HepG2 (cell line): ENCODE results near the gene S1PR5. TPM values are rescaled to one million over a fixed set of nuclear protein-coding genes. Genes with fewer than 3 reads are reported as not detected.

Experiments used
- ADNP ChIP-seq: sonication (generic); formaldehyde crosslinking; IDR thresholded peaks from 2 replicates; pipeline ENCODE4 v1.4.0; 2020; ENCODE audit warnings: missing genetic modification reagents
- ARNTL ChIP-seq: sonication (generic); formaldehyde crosslinking; IDR thresholded peaks from 2 replicates; pipeline ENCODE4 v1.4.0; 2020; ENCODE audit warnings: mild to moderate bottlenecking, missing genetic modification reagents
- ETV6 ChIP-seq: sonication (generic); formaldehyde crosslinking; conservative IDR thresholded peaks from 2 replicates; pipeline ENCODE4 v1.4.0; 2020; ENCODE audit warnings: missing genetic modification reagents
- FOXM1 ChIP-seq: sonication (generic); formaldehyde crosslinking; IDR thresholded peaks from 2 replicates; pipeline ENCODE4 v1.5.0; 2020; ENCODE audit warnings: missing genetic modification reagents
- GZF1 ChIP-seq: sonication (generic); formaldehyde crosslinking; IDR thresholded peaks from 2 replicates; pipeline ENCODE4 v1.5.1; 2020; ENCODE audit warnings: mild to moderate bottlenecking, missing genetic modification reagents
- MLLT10 ChIP-seq: sonication (generic); formaldehyde crosslinking; IDR thresholded peaks from 2 replicates; pipeline ENCODE4 v1.4.0; 2020; ENCODE audit warnings: missing genetic modification reagents
- ZFP90 ChIP-seq: sonication (generic); formaldehyde crosslinking; IDR thresholded peaks from 2 replicates; pipeline ENCODE4 v1.8.0; 2022; ENCODE audit warnings: missing genetic modification reagents, mild to moderate bottlenecking, inconsistent platforms, borderline replicate concordance
- ZNF549 ChIP-seq: sonication (generic); formaldehyde crosslinking; IDR thresholded peaks from 2 replicates; pipeline ENCODE4 v1.5.0; 2020; ENCODE audit warnings: missing genetic modification reagents
- polyA plus RNA-seq, 8 experiments: library from polyadenylated mRNA; depleted of rRNA in 3 of 8; stranded (reverse) in 7 of 8; unstranded in 1 of 8; fragments of >200 nt; fragmentation: Illumina TruSeq in 4 of 8; extraction: Trizol in 4 of 8; gene quantifications; 2 replicates each; pipeline versions ENCODE4 v1.2.1 to v1.2.3, GENCODE V29; 2011 to 2016; ENCODE audit warnings: low read depth in 4 of 8, missing spikeins in 1 of 8, mixed read lengths in 1 of 8; ENCODE audit not compliant: insufficient read depth in 1 of 8
- total RNA-seq, 5 experiments: library from RNA; depleted of rRNA; stranded (reverse); fragments of >200 nt; fragmentation: Illumina TruSeq; extraction: Trizol; gene quantifications; 2 replicates each; pipeline ENCODE4 v1.2.3, GENCODE V29; 2016; ENCODE audit warnings: low read depth in 1 of 5
- TF ChIP-seq, protein P1 (sequence below): IDR thresholded peaks from 2 replicates; pipeline ENCODE4 v1.6.1; 2016; ENCODE audit warnings: low read depth, missing genetic modification reagents, missing compliant biosample characterization
- TF ChIP-seq, protein P2 (sequence below): sonication (generic); formaldehyde crosslinking; IDR thresholded peaks from 2 replicates; pipeline ENCODE4 v1.4.0; 2020; ENCODE audit warnings: missing genetic modification reagents
- TF ChIP-seq, protein P3 (sequence below): sonication (generic); formaldehyde crosslinking; IDR thresholded peaks from 2 replicates; pipeline ENCODE4 v1.8.0; 2023; ENCODE audit warnings: mild to moderate bottlenecking, missing genetic modification reagents
- TF ChIP-seq, protein P4 (sequence below): sonication (generic); formaldehyde crosslinking; conservative IDR thresholded peaks from 2 replicates; pipeline ENCODE4 v1.4.0; 2020; ENCODE audit warnings: mild to moderate bottlenecking, missing genetic modification reagents, moderate library complexity

Gene S1PR5
- total and polyA plus RNA-seq, 2 of the 13 experiments (the other 11 are each of a cell fraction or from before 2014, with no cell fraction given) = 0.04 TPM; not detected in 1

DNA sequence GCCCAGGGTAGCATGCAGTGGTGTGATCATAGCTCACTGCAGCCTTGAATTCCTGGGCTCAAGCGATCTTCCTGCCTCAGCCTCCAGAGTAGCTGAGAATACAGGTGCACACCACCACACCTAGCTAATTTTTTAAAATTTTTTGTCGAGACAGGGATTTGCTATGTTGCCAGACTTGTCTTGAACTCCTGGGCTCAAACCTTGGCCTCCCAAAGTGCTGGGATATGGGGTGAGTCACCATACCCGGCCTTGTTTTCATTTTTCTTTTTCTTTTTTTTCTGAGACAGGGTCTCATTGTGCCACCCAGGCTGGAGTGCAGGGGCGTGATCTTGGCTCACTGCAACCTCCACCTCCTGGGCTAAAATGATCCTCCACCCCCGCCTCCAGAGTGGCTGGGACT, 52.8 kb downstream of the S1PR5 start (continued):
- TF ChIP-seq FOXM1 (no peak), GZF1 (CRISPR knock-in tag) (no peak), MLLT10 (CRISPR knock-in tag) (no peak), ETV6 (CRISPR knock-in tag) (no peak), ZFP90 (CRISPR knock-in tag) (no peak), ARNTL (no peak), ADNP (CRISPR knock-in tag) (no peak), ZNF549 (CRISPR knock-in tag) (no peak)
- TF ChIP-seq, protein P1, sequence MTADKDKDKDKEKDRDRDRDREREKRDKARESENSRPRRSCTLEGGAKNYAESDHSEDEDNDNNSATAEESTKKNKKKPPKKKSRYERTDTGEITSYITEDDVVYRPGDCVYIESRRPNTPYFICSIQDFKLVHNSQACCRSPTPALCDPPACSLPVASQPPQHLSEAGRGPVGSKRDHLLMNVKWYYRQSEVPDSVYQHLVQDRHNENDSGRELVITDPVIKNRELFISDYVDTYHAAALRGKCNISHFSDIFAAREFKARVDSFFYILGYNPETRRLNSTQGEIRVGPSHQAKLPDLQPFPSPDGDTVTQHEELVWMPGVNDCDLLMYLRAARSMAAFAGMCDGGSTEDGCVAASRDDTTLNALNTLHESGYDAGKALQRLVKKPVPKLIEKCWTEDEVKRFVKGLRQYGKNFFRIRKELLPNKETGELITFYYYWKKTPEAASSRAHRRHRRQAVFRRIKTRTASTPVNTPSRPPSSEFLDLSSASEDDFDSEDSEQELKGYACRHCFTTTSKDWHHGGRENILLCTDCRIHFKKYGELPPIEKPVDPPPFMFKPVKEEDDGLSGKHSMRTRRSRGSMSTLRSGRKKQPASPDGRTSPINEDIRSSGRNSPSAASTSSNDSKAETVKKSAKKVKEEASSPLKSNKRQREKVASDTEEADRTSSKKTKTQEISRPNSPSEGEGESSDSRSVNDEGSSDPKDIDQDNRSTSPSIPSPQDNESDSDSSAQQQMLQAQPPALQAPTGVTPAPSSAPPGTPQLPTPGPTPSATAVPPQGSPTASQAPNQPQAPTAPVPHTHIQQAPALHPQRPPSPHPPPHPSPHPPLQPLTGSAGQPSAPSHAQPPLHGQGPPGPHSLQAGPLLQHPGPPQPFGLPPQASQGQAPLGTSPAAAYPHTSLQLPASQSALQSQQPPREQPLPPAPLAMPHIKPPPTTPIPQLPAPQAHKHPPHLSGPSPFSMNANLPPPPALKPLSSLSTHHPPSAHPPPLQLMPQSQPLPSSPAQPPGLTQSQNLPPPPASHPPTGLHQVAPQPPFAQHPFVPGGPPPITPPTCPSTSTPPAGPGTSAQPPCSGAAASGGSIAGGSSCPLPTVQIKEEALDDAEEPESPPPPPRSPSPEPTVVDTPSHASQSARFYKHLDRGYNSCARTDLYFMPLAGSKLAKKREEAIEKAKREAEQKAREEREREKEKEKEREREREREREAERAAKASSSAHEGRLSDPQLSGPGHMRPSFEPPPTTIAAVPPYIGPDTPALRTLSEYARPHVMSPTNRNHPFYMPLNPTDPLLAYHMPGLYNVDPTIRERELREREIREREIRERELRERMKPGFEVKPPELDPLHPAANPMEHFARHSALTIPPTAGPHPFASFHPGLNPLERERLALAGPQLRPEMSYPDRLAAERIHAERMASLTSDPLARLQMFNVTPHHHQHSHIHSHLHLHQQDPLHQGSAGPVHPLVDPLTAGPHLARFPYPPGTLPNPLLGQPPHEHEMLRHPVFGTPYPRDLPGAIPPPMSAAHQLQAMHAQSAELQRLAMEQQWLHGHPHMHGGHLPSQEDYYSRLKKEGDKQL = no peak
- TF ChIP-seq, protein P2, sequence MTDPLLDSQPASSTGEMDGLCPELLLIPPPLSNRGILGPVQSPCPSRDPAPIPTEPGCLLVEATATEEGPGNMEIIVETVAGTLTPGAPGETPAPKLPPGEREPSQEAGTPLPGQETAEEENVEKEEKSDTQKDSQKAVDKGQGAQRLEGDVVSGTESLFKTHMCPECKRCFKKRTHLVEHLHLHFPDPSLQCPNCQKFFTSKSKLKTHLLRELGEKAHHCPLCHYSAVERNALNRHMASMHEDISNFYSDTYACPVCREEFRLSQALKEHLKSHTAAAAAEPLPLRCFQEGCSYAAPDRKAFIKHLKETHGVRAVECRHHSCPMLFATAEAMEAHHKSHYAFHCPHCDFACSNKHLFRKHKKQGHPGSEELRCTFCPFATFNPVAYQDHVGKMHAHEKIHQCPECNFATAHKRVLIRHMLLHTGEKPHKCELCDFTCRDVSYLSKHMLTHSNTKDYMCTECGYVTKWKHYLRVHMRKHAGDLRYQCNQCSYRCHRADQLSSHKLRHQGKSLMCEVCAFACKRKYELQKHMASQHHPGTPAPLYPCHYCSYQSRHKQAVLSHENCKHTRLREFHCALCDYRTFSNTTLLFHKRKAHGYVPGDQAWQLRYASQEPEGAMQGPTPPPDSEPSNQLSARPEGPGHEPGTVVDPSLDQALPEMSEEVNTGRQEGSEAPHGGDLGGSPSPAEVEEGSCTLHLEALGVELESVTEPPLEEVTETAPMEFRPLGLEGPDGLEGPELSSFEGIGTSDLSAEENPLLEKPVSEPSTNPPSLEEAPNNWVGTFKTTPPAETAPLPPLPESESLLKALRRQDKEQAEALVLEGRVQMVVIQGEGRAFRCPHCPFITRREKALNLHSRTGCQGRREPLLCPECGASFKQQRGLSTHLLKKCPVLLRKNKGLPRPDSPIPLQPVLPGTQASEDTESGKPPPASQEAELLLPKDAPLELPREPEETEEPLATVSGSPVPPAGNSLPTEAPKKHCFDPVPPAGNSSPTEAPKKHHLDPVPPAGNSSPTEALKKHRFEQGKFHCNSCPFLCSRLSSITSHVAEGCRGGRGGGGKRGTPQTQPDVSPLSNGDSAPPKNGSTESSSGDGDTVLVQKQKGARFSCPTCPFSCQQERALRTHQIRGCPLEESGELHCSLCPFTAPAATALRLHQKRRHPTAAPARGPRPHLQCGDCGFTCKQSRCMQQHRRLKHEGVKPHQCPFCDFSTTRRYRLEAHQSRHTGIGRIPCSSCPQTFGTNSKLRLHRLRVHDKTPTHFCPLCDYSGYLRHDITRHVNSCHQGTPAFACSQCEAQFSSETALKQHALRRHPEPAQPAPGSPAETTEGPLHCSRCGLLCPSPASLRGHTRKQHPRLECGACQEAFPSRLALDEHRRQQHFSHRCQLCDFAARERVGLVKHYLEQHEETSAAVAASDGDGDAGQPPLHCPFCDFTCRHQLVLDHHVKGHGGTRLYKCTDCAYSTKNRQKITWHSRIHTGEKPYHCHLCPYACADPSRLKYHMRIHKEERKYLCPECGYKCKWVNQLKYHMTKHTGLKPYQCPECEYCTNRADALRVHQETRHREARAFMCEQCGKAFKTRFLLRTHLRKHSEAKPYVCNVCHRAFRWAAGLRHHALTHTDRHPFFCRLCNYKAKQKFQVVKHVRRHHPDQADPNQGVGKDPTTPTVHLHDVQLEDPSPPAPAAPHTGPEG (CRISPR knock-in tag) = no peak
- TF ChIP-seq, protein P3, sequence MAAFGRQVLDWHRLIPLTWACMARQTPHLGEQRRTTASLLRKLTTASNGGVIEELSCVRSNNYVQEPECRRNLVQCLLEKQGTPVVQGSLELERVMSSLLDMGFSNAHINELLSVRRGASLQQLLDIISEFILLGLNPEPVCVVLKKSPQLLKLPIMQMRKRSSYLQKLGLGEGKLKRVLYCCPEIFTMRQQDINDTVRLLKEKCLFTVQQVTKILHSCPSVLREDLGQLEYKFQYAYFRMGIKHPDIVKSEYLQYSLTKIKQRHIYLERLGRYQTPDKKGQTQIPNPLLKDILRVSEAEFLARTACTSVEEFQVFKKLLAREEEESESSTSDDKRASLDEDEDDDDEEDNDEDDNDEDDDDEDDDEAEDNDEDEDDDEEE (CRISPR knock-in tag) = no peak
- TF ChIP-seq, protein P4, sequence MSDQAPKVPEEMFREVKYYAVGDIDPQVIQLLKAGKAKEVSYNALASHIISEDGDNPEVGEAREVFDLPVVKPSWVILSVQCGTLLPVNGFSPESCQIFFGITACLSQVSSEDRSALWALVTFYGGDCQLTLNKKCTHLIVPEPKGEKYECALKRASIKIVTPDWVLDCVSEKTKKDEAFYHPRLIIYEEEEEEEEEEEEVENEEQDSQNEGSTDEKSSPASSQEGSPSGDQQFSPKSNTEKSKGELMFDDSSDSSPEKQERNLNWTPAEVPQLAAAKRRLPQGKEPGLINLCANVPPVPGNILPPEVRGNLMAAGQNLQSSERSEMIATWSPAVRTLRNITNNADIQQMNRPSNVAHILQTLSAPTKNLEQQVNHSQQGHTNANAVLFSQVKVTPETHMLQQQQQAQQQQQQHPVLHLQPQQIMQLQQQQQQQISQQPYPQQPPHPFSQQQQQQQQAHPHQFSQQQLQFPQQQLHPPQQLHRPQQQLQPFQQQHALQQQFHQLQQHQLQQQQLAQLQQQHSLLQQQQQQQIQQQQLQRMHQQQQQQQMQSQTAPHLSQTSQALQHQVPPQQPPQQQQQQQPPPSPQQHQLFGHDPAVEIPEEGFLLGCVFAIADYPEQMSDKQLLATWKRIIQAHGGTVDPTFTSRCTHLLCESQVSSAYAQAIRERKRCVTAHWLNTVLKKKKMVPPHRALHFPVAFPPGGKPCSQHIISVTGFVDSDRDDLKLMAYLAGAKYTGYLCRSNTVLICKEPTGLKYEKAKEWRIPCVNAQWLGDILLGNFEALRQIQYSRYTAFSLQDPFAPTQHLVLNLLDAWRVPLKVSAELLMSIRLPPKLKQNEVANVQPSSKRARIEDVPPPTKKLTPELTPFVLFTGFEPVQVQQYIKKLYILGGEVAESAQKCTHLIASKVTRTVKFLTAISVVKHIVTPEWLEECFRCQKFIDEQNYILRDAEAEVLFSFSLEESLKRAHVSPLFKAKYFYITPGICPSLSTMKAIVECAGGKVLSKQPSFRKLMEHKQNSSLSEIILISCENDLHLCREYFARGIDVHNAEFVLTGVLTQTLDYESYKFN (CRISPR knock-in tag) = no peak
- TF ChIP-seq, all 625 proteins: peak for 0
